K562 (cell line): ENCODE data around the gene SLC6A7. TPM values are rescaled to one million over a fixed set of nuclear protein-coding genes. Genes with fewer than 3 reads are reported as not detected.

Source experiments
- ATAC-seq: fragments of 200-7000 bp; cut with Tn5 transposase; 3 replicates; pipeline ENCODE4 v1.9.1; 2020; ENCODE audit warnings: moderate library complexity
- BruUV-seq: library from RNA; stranded (reverse); fragments of 400-500 nt; replicated peaks from 2 replicates; lab custom pipeline; 2021; lab: Mats Ljungman, UMichigan
- CTCF ChIA-PET: fragments of 300-600 bp; formaldehyde crosslinking; extraction: SDS; loops from one replicate; lab custom pipeline; 2021; ENCODE audit warnings: low intra/inter-chr PET ratio; lab: Yijun Ruan, JAX
- POLR2A ChIA-PET: fragments of 300-600, 350-650 bp; sonication (Branson Sonifier 250); formaldehyde crosslinking; extraction: SDS; loops from one replicate; lab custom pipeline; 2021; ENCODE audit warnings: antibody characterized with exemption, inconsistent platforms; lab: Yijun Ruan, JAX
- DNase-seq, 4 experiments: peaks; one replicate each; pipeline versions ENCODE4 v3.0.0 to v3.0.0-alpha.2; 2011 to 2018; ENCODE audit warnings: low spot score in 3 of 4, mixed read lengths in 3 of 4; ENCODE audit errors: extremely low read depth in 1 of 4
- FAIRE-seq: peaks from 2 replicates; lab custom pipeline; 2011; peaks lifted over from hg19 to GRCh38; lab: Jason Lieb, UNC
- H2AFZ ChIP-seq: 2 replicates; pipeline ENCODE4 v1.6.0; 2011; ENCODE audit warnings: low read depth, low read length, control low read depth, inconsistent platforms
- H3K27ac ChIP-seq: fragments of 200-600 bp; 3 replicates; pipeline ENCODE4 v1.8.0; 2011; ENCODE audit warnings: low read depth, mild to moderate bottlenecking, control low read depth, inconsistent platforms, low read length, moderate library complexity, mixed read lengths; ENCODE audit errors: extremely low read depth
- H3K27me3 ChIP-seq, 2 experiments: fragments of 300-600 bp in 1 of 2; 2 replicates in 1 of 2; 3 replicates in 1 of 2; pipeline versions ENCODE4 v1.6.0 to v1.8.0; 2011; ENCODE audit warnings: inconsistent platforms in 2 of 2, low read length in 2 of 2, mild to moderate bottlenecking in 1 of 2, mixed read lengths in 1 of 2, moderate library complexity in 1 of 2; ENCODE audit not compliant: control insufficient read depth in 2 of 2, insufficient read depth in 2 of 2
- H3K36me3 ChIP-seq: fragments of 300-600 bp; 3 replicates; pipeline ENCODE4 v1.8.0; 2011; ENCODE audit warnings: mild to moderate bottlenecking, low read length, inconsistent platforms; ENCODE audit not compliant: control insufficient read depth, insufficient read depth
- H3K4me1 ChIP-seq, 2 experiments: fragments of 200-600 bp in 1 of 2; replicated peaks in 1 of 2; 2 replicates in 1 of 2; 3 replicates in 1 of 2; pipeline versions ENCODE4 v1.5.1 to v1.8.0; 2011; ENCODE audit warnings: inconsistent platforms in 2 of 2, low read length in 2 of 2, mild to moderate bottlenecking in 1 of 2, mixed read lengths in 1 of 2, moderate library complexity in 1 of 2; ENCODE audit not compliant: control insufficient read depth in 2 of 2, insufficient read depth in 2 of 2
- H3K4me2 ChIP-seq: 2 replicates; pipeline ENCODE4 v1.6.1; 2011; ENCODE audit warnings: low read length, control low read depth, inconsistent platforms, mixed read lengths; ENCODE audit not compliant: insufficient read depth
- H3K4me3 ChIP-seq: fragments of 200-600 bp; sonication (generic), shearing (Covaris generic); 2 replicates; pipeline ENCODE4 v1.5.1; 2016; ENCODE audit warnings: control low read depth, inconsistent platforms
- H3K79me2 ChIP-seq: fragments of 200-600 bp; 3 replicates; pipeline ENCODE4 v1.8.0; 2011; ENCODE audit warnings: low read length, inconsistent platforms; ENCODE audit not compliant: control insufficient read depth, insufficient read depth
- H3K9ac ChIP-seq, 2 experiments: 2 replicates each; pipeline versions ENCODE4 v1.6.0 to v1.6.1; 2011; ENCODE audit warnings: low read depth in 2 of 2, low read length in 2 of 2, control low read depth in 1 of 2, inconsistent platforms in 1 of 2, mild to moderate bottlenecking in 1 of 2, mixed read lengths in 1 of 2; ENCODE audit not compliant: insufficient read depth in 1 of 2
- H3K9me1 ChIP-seq: one replicate; pipeline ENCODE4 v1.6.0; 2011; ENCODE audit warnings: inconsistent platforms, mild to moderate bottlenecking, low read length, moderate library complexity; ENCODE audit not compliant: control insufficient read depth, insufficient read depth
- H3K9me3 ChIP-seq: replicated peaks from 2 replicates; pipeline ENCODE4 v1.5.1; 2011; ENCODE audit warnings: low read depth, low read length, inconsistent platforms; ENCODE audit not compliant: control insufficient read depth, insufficient read depth
- H4K20me1 ChIP-seq: replicated peaks from 2 replicates; pipeline ENCODE4 v1.6.1; 2011; ENCODE audit warnings: low read length, inconsistent platforms, mixed read lengths; ENCODE audit not compliant: control insufficient read depth, insufficient read depth
- TEAD1 ChIP-seq, 2 experiments: fragments of 450-650 bp in 1 of 2; sonication (generic) in 1 of 2; formaldehyde crosslinking; IDR thresholded peaks; 2 replicates each; pipeline versions ENCODE4 v1.4.0 to v1.8.0; 2020 to 2022; ENCODE audit warnings: mild to moderate bottlenecking in 2 of 2, missing genetic modification reagents in 1 of 2
- ZBTB33 ChIP-seq: sonication (generic); formaldehyde crosslinking; IDR thresholded peaks from 2 replicates; pipeline ENCODE4 v1.8.1; 2023; ENCODE audit warnings: mild to moderate bottlenecking, missing genetic modification reagents
- WGBS: fragments of 100-300 bp; shearing (Covaris generic); methylation state at CpG from one replicate; pipeline ENCODE4 v1.1.6; 2016; ENCODE audit warnings: low coverage, mixed read lengths; ENCODE audit not compliant: insufficient coverage; ENCODE audit errors: missing lambda C conversion rate; 5-methylcytosine and 5-hydroxymethylcytosine counted together
- in situ Hi-C: fragments of 300-500 bp; cut with MboI; formaldehyde crosslinking; loops from 4 replicates; pipeline ENCODE4 v1.15.0; 2018; ENCODE audit warnings: inconsistent platforms, mixed read lengths
- intact Hi-C: fragments of 100-400 bp; cut with micrococcal nuclease; formaldehyde crosslinking; loops from 2 replicates; pipeline ENCODE4 v1.14.2; 2022
- polyA plus RNA-seq, 8 experiments: library from polyadenylated mRNA; depleted of rRNA in 4 of 8; stranded (reverse) in 5 of 8; unstranded in 3 of 8; fragments of >200 nt; fragmentation: Nextera tagmentation in 2 of 8; fragmentation: Illumina TruSeq in 1 of 8; extraction: Ambion mirVana in 2 of 8; extraction: Trizol in 1 of 8; gene quantifications; 2 replicates each; pipeline versions ENCODE4 v1.2.1 to v1.2.3, GENCODE V29; 2011 to 2014; ENCODE audit warnings: inconsistent platforms in 1 of 8, missing spikeins in 1 of 8
- total RNA-seq, 7 experiments: library from RNA; depleted of rRNA in 6 of 7; stranded (reverse); fragments of >200 nt in 6 of 7; fragmentation: Illumina TruSeq in 2 of 7; extraction: Trizol in 2 of 7; gene quantifications; 2 replicates each; pipeline versions ENCODE4 v1.2.1 to v1.2.3, GENCODE V29; 2011 to 2021; ENCODE audit warnings: low replicate concordance in 1 of 7

Gene SLC6A7
- total and polyA plus RNA-seq, 9 of the 15 experiments (the other 6 are each of a cell fraction or from before 2014, with no cell fraction given): not detected

GRCh38 chr5:150166037-150166649 lies 23.7 kb upstream of the SLC6A7 start:
- no peaks in the 10 kb centered on the region; the same call in 1 of the 2 replicates for H4K20me1 ChIP-seq

More at GRCh38 chr5:150166037-150166649, 23.7 kb upstream of the SLC6A7 start:
- no peaks in the 10 kb centered on the region for H3K36me3 ChIP-seq
- H3K4me3 ChIP-seq: no peak overlapping the region
- peaks cover 9 to 22% of the 10 kb centered on the region in 2 experiments; a peak in 4 of 5 replicates for H3K27me3 ChIP-seq
- no peak for ATAC-seq
- BruUV-seq: no TSS peak
- H3K4me2 ChIP-seq: no peak overlapping the region
- no peak overlapping the region for H3K9ac ChIP-seq
- WGBS: 61% methylated on average over 11 of the region's 27 CpGs
- no peaks in the 10 kb centered on the region for H3K9me3 ChIP-seq
- TF ChIP-seq TEAD1 (CRISPR knock-in tag; IDR thresholded peaks at IDR 0.05): no peak
- peak; percentile 91 for TF ChIP-seq ZBTB33 (CRISPR knock-in tag)
- H3K4me1 ChIP-seq: peaks cover 6 to 12% of the 10 kb centered on the region in 2 experiments; a peak in 4 of 5 replicates
- ChIA-PET CTCF (no interaction called here), POLR2A (interaction anchor here (0.6 kb wide), 3 partner anchors 16 to 173 kb away, joined by 3 read pairs; no protein-coding TSS in a partner anchor)
- intact Hi-C loops: no loop called here
- H2AFZ ChIP-seq: no peak overlapping the region
- FAIRE-seq: no peak
- H3K79me2 ChIP-seq: no peaks in the 10 kb centered on the region
- H3K9me1 ChIP-seq: no peaks in the 10 kb centered on the region
- no peak for DNase-seq
- no peak overlapping the region for H3K27ac ChIP-seq
- in situ Hi-C loops: no loop called here
